ENCODE data around the gene GSPT1. TPM values are rescaled to one million over a fixed set of nuclear protein-coding genes. Genes with fewer than 3 reads are reported as not detected.

The GSPT1 gene
- total and polyA plus RNA-seq, 9 of the 15 experiments (the other 6 are each of a cell fraction or from before 2014, with no cell fraction given): 63.8 to 269 (median 148) TPM

- Histone ChIP-seq H3K9me1 (ENCODE audit: control insufficient read depth, insufficient read depth, low read length) (no peaks in the 10 kb centered on the region), H3K27ac (ENCODE audit: extremely low read depth, low read depth, low read length) (peak overlapping the region; percentile 91), H3K9me3 (replicated peaks; ENCODE audit: control insufficient read depth, insufficient read depth, low read depth, low read length) (no peaks in the 10 kb centered on the region), H2AFZ (ENCODE audit: low read depth, low read length) (peak overlapping the region; percentile 97), H3K27me3 (ENCODE audit: control insufficient read depth in 2 of 2, insufficient read depth in 2 of 2, low read length in 2 of 2) (no peaks in the 10 kb centered on the region), H4K20me1 (replicated peaks; ENCODE audit: control insufficient read depth, insufficient read depth, low read length) (no peaks in the 10 kb centered on the region), H3K4me3 (peak overlapping the region; percentile 76), H3K79me2 (ENCODE audit: control insufficient read depth, insufficient read depth, low read length) (peaks cover 94% of the 10 kb centered on the region), H3K36me3 (ENCODE audit: control insufficient read depth, insufficient read depth, low read length) (peaks cover 47% of the 10 kb centered on the region), H3K4me1 (replicated peaks in 1 of 2; ENCODE audit: control insufficient read depth in 2 of 2, insufficient read depth in 2 of 2, low read length in 2 of 2) (peaks cover 8 to 25% of the 10 kb centered on the region in 2 experiments; a peak in 4 of 5 replicates), H3K4me2 (ENCODE audit: insufficient read depth, low read length) (peak overlapping the region; percentile 100), H3K9ac (ENCODE audit: insufficient read depth in 1 of 2, low read depth in 2 of 2, low read length in 2 of 2) (peak overlapping the region; percentile 100)
- CTCF ChIA-PET (ENCODE audit: low intra/inter-chr PET ratio): no interaction called here
- WGBS (ENCODE audit: insufficient coverage, low coverage, missing lambda C conversion rate): 3% methylated on average over 32 of the region's 33 CpGs
- peak; percentile 75 for FAIRE-seq
- intact Hi-C loops (cut with micrococcal nuclease) (no loop called here), in situ Hi-C loops (cut with MboI) (no loop called here)
- BruUV-seq (replicated peaks): no TSS peak
- peak; percentile 44 for ATAC-seq
- POLR2A ChIA-PET: interaction anchor here (0.6 to 1.6 kb wide), 5 partner anchors 9 to 945 kb away, joined by 3 to 10 read pairs (median 4); no protein-coding TSS in a partner anchor
- peak; percentile 24 to 52 (median 33) for DNase-seq (ENCODE audit: extremely low read depth in 1 of 4, low spot score in 3 of 4)
- TF ChIP-seq TEAD4 (IDR thresholded peaks at IDR 0.05; ENCODE audit: low read length): no peak
- no peak for TF ChIP-seq TEAD4 (CRISPR knock-in tag; IDR thresholded peaks at IDR 0.05; ENCODE audit: borderline replicate concordance)
- TF ChIP-seq GATAD2A (IDR thresholded peaks at IDR 0.05): no peak
- TF ChIP-seq NBN (IDR thresholded peaks at IDR 0.05; ENCODE audit: low read depth): no peak; the same call in 1 of the 2 replicates
- no peak for TF ChIP-seq FOXJ3 (CRISPR knock-in tag; IDR thresholded peaks at IDR 0.05)
- TF ChIP-seq CHD1 (IDR thresholded peaks at IDR 0.05; ENCODE audit: low read length): peak; percentile 9
- no peak for TF ChIP-seq BHLHE40 (IDR thresholded peaks at IDR 0.05; ENCODE audit: low read length)
- TF ChIP-seq TOE1 (IDR thresholded peaks at IDR 0.05; ENCODE audit: borderline replicate concordance): no peak
- no peak for TF ChIP-seq TOE1 (CRISPR knock-in tag; IDR thresholded peaks at IDR 0.05; ENCODE audit: borderline replicate concordance, low read depth)
- TF ChIP-seq RB1 (IDR thresholded peaks at IDR 0.05; ENCODE audit: low read depth): no peak
- peak; percentile 38; the same call in 1 of the 2 replicates for TF ChIP-seq NR3C1 (CRISPR knock-in tag; IDR thresholded peaks at IDR 0.05)
- 0 out of 2 replicates have a peak, but pooled peaks have one; percentile 11 for TF ChIP-seq USF1 (CRISPR knock-in tag; IDR thresholded peaks at IDR 0.05)
- peak in 1 of 2 experiments; percentile 29 for TF ChIP-seq E2F6 (IDR thresholded peaks at IDR 0.05; ENCODE audit: borderline replicate concordance in 1 of 2, extremely low read depth in 1 of 2, insufficient read depth in 1 of 2, insufficient read length in 1 of 2, low read depth in 1 of 2, low read length in 1 of 2, poor library complexity in 1 of 2, severe bottlenecking in 1 of 2)
- TF ChIP-seq MTA3 (IDR thresholded peaks at IDR 0.05; ENCODE audit: borderline replicate concordance): no peak
- TF ChIP-seq IFI16 (CRISPR knock-in tag; IDR thresholded peaks at IDR 0.05): no peak
- TF ChIP-seq RBM25 (IDR thresholded peaks at IDR 0.05; ENCODE audit: low read depth, low read length, severe bottlenecking): peak; percentile 26
- peak in 1 of 3 experiments; percentile 12 for TF ChIP-seq YY1 (IDR thresholded peaks at IDR 0.05; ENCODE audit: borderline replicate concordance in 1 of 3, control insufficient read depth in 1 of 3, extremely low read depth in 1 of 3, insufficient read depth in 3 of 3, insufficient read length in 1 of 3, insufficient replicate concordance in 2 of 3, low read depth in 1 of 3, low read length in 2 of 3)
Observed at GRCh38 chr16:11852092-11852809, 63.5 kb downstream of the GSPT1 start.

All from K562 (cell line).